Left kidney (tissue), 2 donors: ENCODE measurements around the gene ERCC4. TPM values are rescaled to one million over a fixed set of nuclear protein-coding genes. Genes with fewer than 3 reads are reported as not detected.

Experiments used
- DNase-seq: peaks from one replicate; pipeline ENCODE4 v3.0.0-alpha.2; 2013
- polyA plus RNA-seq: library from polyadenylated mRNA; unstranded; fragments of 120-200 nt; gene quantifications from one replicate; pipeline ENCODE4 v1.2.1, GENCODE V29; 2013; ENCODE audit not compliant: insufficient read length

ERCC4 gene
- polyA plus RNA-seq, 1 donor: 21.4 TPM

GRCh38 chr16:13948086-13948485 lies 28.1 kb downstream of the ERCC4 start:
- no peak for DNase-seq

GRCh38 chr16:13950821-13951547 lies 31.0 kb downstream of the ERCC4 start:
- DNase-seq: no peak

GRCh38 chr16:13951611-13952010 lies 31.7 kb downstream of the ERCC4 start:
- DNase-seq: no peak

DNA sequence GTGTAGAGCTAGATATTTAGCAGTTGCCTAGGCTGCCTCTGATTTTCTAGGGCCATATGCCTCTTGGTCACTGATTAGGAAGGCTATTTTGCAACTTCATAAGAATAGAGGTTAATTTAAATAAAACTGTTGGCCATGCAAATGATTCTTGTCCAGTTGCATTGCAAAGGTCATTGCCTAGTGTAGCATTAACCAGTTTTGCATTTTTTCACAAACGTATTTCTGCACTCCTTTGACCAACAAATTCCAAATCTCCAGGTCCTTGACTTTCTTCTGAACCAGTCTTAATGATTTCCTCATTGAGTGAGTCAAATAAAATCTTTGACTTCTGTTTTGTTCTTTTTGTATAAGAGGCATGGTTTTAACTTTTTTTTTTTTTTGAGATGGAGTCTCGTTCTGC lies 33.5 kb downstream of the ERCC4 start:
- DNase-seq: no peak

DNA sequence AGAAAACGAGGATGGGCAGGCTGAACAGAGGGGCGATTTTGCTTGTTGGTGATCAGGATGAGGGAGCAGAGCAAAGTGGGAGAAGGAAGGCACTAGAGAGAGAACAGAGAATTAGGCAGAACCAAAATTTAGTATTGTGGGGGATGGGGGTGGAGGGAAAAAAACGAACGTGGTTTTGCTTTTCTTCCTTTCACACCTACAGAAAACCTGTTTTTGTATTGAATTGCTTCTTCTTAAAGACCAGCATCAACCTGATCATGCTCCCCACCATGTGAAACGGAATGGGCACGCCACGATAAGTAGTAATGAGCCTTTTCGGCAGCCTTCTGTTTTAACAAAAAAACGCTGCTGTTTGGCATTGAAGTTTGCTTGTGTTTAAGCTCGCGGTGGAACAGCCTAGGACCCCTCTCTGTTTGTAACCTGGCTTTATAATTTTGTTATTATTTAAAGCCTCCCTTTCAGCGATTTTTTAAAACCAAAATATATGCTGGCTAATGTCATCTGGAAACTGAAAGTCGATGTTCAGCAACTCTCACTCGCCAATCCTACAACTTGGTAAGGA lies 36.8 kb downstream of the ERCC4 start:
- no peak for DNase-seq

DNA sequence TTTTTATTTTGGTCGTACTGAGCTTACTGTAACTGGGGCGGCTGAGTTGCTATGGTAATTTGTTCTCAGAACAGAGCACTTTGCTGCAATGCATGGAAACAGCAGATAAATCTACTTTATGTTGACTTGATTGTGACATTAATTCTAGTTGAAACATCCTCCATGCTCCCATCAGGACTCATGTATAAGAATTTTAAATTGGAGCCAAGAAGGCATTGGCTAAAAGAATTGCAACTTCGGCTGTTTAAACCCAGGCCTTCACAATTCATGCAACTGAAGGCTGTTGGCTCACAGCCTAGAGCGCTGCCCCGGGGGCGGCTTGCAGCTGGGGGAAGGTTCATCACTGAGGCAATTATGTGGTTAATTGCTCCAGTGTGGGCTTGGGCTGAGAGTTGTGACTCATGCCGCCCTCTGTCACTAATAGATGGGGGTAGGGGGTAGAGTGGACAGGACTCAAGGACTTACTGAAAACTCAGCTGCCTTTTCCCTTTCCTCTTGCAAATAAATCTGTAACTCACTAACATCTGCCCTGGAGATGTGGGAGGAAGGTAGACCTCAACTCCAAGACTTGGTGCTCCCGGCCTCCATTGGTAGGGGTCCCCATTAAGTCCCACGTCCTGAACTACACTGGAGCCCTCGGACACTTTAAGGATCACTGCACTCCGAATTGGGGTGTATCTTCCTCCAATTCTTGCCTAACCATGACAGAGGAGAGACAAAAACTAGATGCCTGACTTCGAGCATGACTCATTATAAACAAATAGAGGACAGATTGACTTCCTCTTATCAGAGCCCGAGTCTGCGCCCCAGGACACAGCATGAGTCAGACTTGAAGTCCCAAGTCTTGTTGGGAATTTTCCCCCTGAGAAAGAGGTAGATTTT lies 37.5 kb downstream of the ERCC4 start:
- peak; percentile 66 for DNase-seq

- no peak for DNase-seq
These were observed 38.5 kb downstream of the ERCC4 start for GRCh38 chr16:13958474-13958873.

GRCh38 chr16:13959626-13960025 lies 39.7 kb downstream of the ERCC4 start:
- DNase-seq: no peak

DNA sequence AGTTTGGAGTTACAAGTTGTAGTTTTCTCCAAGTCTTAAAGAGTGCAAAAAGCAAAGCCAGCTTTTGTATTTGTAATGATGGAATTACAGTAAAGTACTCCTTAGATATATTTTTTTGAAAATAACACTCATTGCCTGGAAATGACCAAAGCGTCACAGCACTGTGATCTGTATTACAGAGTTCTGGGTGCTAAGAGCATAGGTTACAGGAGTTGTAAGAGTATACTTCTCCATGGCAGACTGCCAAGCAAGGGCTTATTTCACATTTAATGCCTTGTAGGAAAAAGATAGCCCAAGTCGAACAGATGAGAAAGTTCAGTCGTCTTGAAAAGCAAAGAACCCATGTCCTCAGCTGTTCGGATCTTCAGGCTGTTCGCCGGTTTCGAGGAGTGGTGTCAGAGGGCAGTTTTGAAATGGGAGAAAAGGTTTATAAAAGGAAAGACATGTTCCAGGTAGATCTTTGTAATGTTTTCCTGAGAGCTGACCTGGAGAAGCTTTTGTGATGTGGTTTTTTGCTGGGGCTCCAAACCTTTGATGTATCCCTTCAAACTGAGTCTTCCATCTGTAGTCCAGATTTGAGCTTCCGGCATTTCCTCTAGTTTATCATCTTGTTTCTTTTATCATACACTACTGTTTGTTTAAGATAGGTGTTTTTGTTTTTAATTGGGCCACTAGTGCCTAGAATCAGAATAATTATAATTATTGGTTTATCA lies 41.3 kb downstream of the ERCC4 start:
- DNase-seq: peak; percentile 66

DNA sequence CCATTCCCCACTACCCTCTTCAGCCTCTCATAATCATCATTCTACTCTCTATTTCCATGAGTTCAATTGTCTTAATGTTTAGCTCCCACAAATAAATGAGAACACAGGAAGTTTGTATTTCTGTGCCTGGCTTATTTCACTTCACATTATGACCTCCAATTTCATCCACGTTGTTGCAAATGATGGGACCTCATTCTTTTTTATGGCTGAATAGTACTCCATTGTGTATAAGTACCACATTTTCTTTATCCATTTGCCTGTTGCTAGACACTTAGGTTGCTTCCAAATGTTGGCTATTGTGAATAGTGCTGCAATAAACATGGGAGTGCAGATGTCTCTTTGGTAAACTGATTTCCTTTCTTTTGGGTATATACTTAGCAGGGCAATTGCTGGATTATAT lies 42.3 kb downstream of the ERCC4 start:
- no peak for DNase-seq

- DNase-seq: no peak
These were observed 48.9 kb downstream of the ERCC4 start for GRCh38 chr16:13968835-13969234.

- DNase-seq: no peak
These were observed 49.8 kb downstream of the ERCC4 start for GRCh38 chr16:13969711-13970110.

DNA sequence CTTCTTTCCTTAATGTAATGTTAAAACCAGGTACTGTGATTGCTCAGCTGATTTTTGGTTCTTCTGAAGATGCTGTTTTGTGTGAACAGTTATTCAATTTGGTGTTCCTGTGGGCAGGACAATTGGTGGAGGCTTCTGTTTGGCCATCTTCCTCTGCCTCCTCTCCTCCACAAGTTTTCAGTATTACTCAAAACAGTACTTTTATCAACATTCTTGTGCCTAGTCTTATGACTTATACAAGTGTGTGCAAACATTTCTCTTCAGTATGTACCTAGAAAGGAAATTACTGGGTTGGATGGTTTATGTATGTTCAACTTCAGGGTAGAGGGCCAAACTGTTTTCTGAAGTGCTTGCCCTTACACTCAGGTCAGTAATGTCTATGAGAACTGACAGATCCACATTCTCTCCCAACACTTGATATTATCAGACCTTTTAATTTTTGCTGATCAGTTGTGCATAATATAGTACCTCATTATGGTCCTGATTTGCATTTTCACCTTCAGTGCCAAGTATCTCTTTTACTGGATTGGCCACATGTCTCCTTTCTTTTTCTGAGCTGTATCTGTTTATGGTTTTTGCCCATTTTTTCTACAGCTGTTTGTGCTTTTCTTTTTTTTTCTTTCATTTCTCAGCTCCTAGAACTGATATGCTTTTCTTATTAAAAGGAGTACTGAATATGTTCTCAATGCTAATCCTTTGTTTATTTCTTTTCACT lies 50.9 kb downstream of the ERCC4 start:
- DNase-seq: no peak

DNA sequence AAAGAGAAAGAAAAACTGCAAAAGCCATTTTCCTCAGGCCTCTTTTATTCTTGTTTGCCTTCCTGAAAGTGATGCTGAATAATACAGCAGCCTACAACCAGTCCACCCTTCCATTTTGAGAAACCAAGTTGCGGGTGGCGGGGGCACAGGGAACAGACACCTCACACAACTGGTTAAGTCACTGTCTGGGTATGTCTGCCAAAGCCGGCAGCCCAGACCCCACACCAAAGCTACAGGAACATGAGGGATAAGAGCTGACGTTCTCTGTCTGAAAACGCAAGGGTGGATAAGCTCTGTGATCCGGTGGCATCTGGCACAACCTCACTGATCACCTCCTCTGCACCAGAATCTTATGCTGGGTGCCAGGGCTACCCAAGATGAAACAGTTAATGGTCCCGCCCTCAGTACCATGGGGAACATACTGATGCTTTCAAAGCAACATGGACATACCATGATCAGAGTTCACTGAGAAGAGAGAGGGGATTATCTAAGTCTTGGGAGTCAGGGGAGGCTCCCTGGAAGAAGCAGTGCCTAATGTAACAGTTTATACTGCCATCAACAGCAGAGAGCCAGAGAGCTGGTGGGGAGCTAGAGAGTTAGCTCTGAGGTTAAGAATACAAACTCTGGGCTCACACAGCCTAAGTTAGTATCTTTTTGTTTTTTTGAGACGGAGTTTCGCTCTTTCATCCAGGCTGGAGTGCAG lies 53.5 kb downstream of the ERCC4 start:
- no peak for DNase-seq

DNA sequence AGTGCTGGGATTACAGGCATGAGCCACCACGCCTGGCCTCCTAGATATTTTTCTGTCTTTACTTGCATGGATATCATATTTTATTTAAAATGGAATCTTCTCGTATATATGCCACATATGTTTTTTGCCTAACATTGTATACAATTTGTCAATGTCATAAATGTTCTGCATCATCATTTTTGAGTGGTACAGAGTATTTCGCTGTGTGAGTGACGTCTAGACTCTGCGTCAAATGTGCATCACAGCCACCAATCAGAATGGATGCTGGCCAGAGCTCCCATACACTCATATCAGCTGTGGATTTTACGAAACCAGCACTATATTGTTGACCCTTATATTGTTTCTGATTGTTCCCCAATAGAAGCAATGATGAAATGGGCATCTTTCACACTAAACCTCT lies 57.2 kb downstream of the ERCC4 start:
- no peak for DNase-seq

DNA sequence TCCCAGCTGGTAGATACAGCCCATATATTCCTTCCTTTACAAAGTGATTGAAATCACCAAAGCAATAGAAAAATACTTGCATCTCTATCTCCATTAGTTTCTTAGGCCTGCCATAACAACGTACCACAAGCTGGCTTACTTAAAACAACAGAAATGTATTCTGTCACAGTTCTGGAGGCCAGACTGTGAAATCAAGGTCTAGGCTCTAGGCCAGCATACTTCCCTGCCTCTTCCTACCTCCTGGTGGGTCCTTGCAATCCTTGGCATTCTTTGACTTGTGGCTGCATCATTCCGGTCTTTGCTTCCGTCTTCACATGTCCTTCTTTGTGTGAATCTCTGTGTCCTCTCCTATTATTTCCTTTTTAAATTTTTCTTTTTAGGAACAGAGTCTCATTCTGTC lies 62.5 kb downstream of the ERCC4 start:
- no peak for DNase-seq

DNA sequence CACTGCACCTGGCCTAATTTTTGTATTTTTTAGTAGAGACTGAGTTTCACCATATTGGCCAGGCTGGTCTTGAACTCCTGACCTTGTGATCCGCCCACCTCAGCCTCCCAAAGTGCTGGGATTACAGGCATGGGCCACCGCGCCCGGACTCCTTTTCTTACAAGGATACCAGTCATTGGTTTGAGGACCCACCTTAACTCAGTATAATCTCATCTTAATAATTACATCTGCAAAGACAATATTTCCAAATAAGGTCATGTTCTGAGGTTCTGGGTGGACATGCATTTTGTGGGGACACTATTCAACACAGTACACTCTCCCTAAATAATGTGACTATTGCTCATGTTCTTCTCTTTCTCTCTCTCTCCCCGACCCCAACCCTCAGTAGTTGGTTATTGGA lies 63.7 kb downstream of the ERCC4 start:
- DNase-seq: no peak

GRCh38 chr16:13984794-13985193 lies 64.8 kb downstream of the ERCC4 start:
- DNase-seq: no peak

GRCh38 chr16:13988038-13988437 lies 68.1 kb downstream of the ERCC4 start:
- DNase-seq: no peak

- DNase-seq: no peak
These were observed 72.4 kb downstream of the ERCC4 start for GRCh38 chr16:13992322-13992721.

GRCh38 chr16:13992976-13993375 lies 73.0 kb downstream of the ERCC4 start:
- DNase-seq: no peak
